Tibial nerve (tissue), 4 donors: ENCODE data around the gene GPR78.

Source experiments
- EP300 ChIP-seq, 2 donors: sonication (generic); formaldehyde crosslinking; IDR thresholded peaks; one replicate each; pipeline ENCODE4 v1.6.1; 2017; ENCODE audit warnings: antibody characterized with exemption in 2 of 2, mild to moderate bottlenecking in 1 of 2
- POLR2A ChIP-seq, 2 donors: fragments of 450-650 bp; IDR thresholded peaks; one replicate each; pipeline ENCODE4 v1.6.1; 2017; ENCODE audit warnings: antibody characterized with exemption in 2 of 2, mild to moderate bottlenecking in 2 of 2, moderate library complexity in 2 of 2
- TF ChIP-seq, protein P1 (sequence below), 5 experiments: fragments of 200-600 bp in 3 of 5; fragments of 450-650 bp in 2 of 5; sonication (generic) in 3 of 5; IDR thresholded peaks; one replicate each; pipeline ENCODE4 v1.5.1; 2016 to 2019; ENCODE audit warnings: antibody characterized with exemption in 5 of 5, mild to moderate bottlenecking in 3 of 5, moderate library complexity in 2 of 5

DNA sequence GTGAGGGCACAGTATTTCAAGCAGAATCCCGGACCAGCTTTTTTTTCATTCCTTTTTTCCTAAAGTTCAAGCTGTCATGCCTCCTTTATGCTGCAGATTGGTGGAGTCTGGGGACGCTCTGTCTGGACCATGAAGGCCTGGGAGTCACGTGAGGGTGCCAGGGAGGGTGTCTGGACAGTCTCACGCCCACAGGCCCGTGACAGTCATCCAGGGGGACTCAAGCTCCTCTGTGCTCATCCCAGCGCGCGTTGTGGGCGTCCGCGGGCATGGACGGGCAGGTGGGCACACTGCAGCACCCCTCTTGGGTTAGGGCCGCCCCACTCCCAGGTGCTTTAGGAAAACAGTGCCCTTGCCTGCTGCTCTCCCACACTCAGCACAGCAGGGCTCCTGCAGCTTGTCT lies 17.1 kb downstream of the GPR78 start:
- TF ChIP-seq, protein P1, sequence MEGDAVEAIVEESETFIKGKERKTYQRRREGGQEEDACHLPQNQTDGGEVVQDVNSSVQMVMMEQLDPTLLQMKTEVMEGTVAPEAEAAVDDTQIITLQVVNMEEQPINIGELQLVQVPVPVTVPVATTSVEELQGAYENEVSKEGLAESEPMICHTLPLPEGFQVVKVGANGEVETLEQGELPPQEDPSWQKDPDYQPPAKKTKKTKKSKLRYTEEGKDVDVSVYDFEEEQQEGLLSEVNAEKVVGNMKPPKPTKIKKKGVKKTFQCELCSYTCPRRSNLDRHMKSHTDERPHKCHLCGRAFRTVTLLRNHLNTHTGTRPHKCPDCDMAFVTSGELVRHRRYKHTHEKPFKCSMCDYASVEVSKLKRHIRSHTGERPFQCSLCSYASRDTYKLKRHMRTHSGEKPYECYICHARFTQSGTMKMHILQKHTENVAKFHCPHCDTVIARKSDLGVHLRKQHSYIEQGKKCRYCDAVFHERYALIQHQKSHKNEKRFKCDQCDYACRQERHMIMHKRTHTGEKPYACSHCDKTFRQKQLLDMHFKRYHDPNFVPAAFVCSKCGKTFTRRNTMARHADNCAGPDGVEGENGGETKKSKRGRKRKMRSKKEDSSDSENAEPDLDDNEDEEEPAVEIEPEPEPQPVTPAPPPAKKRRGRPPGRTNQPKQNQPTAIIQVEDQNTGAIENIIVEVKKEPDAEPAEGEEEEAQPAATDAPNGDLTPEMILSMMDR (IDR thresholded peaks at IDR 0.05): no peak
- TF ChIP-seq POLR2A (IDR thresholded peaks at IDR 0.05) (no peak), EP300 (IDR thresholded peaks at IDR 0.05) (no peak)
